Keratinocyte (primary cell): ENCODE data around the gene GAS6. TPM values are rescaled to one million over a fixed set of nuclear protein-coding genes. Genes with fewer than 3 reads are reported as not detected.
A peak's percentile ranks its signal among the peaks of the same experiment; 100 is the strongest.

Experiments used
- DNase-seq: peaks from one replicate; pipeline ENCODE4 v3.0.0-alpha.2; 2011; ENCODE audit warnings: low read depth, missing footprints, low spot score
- FAIRE-seq: peaks from 2 replicates; lab custom pipeline; 2011; peaks lifted over from hg19 to GRCh38; lab: Jason Lieb, UNC
- H2AFZ ChIP-seq: 2 replicates; pipeline ENCODE4 v1.6.0; 2012; ENCODE audit warnings: low read length, control low read depth, inconsistent platforms; ENCODE audit not compliant: control insufficient read depth
- H3K27ac ChIP-seq: 2 replicates; pipeline ENCODE4 v1.5.1; 2011; ENCODE audit warnings: low read length; ENCODE audit not compliant: control insufficient read depth, insufficient read depth
- H3K27me3 ChIP-seq: 3 replicates; pipeline ENCODE4 v1.6.0; 2011; ENCODE audit warnings: low read length; ENCODE audit not compliant: control insufficient read depth, insufficient read depth; ENCODE audit errors: extremely low read depth
- H3K36me3 ChIP-seq, 2 experiments: 2 replicates in 1 of 2; 3 replicates in 1 of 2; pipeline ENCODE4 v1.5.1; 2011; ENCODE audit warnings: low read length in 2 of 2, mild to moderate bottlenecking in 1 of 2; ENCODE audit not compliant: control insufficient read depth in 2 of 2, insufficient read depth in 2 of 2; ENCODE audit errors: extremely low read depth in 1 of 2
- H3K4me1 ChIP-seq: 3 replicates; pipeline ENCODE4 v1.5.1; 2011; ENCODE audit warnings: low read length; ENCODE audit not compliant: control insufficient read depth, insufficient read depth; ENCODE audit errors: extremely low read depth
- H3K4me2 ChIP-seq: 3 replicates; pipeline ENCODE4 v1.6.0; 2011; ENCODE audit warnings: low read depth, low read length; ENCODE audit not compliant: control insufficient read depth, insufficient read depth; ENCODE audit errors: extremely low read depth
- H3K4me3 ChIP-seq, 3 experiments: fragments of 200-600 bp in 1 of 3; sonication (generic) in 1 of 3; 2 replicates in 2 of 3; 3 replicates in 1 of 3; pipeline ENCODE4 v1.5.1; 2011 to 2016; ENCODE audit warnings: low read length in 3 of 3, mild to moderate bottlenecking in 3 of 3, control low read depth in 2 of 3, inconsistent platforms in 1 of 3, low read depth in 1 of 3, mixed read lengths in 1 of 3, mixed run types in 1 of 3, moderate library complexity in 1 of 3; ENCODE audit not compliant: control insufficient read depth in 2 of 3, insufficient read depth in 2 of 3; ENCODE audit errors: extremely low read depth in 1 of 3
- H3K79me2 ChIP-seq: 2 replicates; pipeline ENCODE4 v1.6.0; 2012; ENCODE audit warnings: low read length; ENCODE audit not compliant: control insufficient read depth, insufficient read depth
- H3K9ac ChIP-seq: 3 replicates; pipeline ENCODE4 v1.6.0; 2011; ENCODE audit warnings: low read length; ENCODE audit not compliant: control insufficient read depth, insufficient read depth; ENCODE audit errors: extremely low read depth
- H3K9me1 ChIP-seq: 3 replicates; pipeline ENCODE4 v1.6.0; 2011; ENCODE audit warnings: low read length; ENCODE audit not compliant: control insufficient read depth, insufficient read depth; ENCODE audit errors: extremely low read depth
- H3K9me3 ChIP-seq: 2 replicates; pipeline ENCODE4 v1.5.1; 2012; ENCODE audit warnings: low read depth, low read length; ENCODE audit not compliant: control insufficient read depth
- H4K20me1 ChIP-seq: 3 replicates; pipeline ENCODE4 v1.6.0; 2011; ENCODE audit warnings: low read length; ENCODE audit not compliant: control insufficient read depth, insufficient read depth; ENCODE audit errors: extremely low read depth
- EZH2 ChIP-seq: IDR thresholded peaks from one replicate; pipeline ENCODE4 v1.6.1; 2012; ENCODE audit warnings: inconsistent platforms, mild to moderate bottlenecking, low read length, moderate library complexity
- dilution Hi-C: fragments of 300-500 bp; cut with MboI; formaldehyde crosslinking; loops from one replicate; pipeline ENCODE4 v1.7.0; 2020; ENCODE audit warnings: low sequenced_read_pairs; ENCODE audit not compliant: extremely low pct_ligation_motif_present
- polyA plus RNA-seq, 5 experiments: library from polyadenylated mRNA; depleted of rRNA in 3 of 5; stranded (reverse) in 3 of 5; stranded (forward) in 1 of 5; unstranded in 1 of 5; fragments of >200 nt; gene quantifications; 1 replicate in 1 of 5; 2 replicates in 3 of 5; 3 replicates in 1 of 5; pipeline versions ENCODE4 v1.2.1 to v1.2.3, GENCODE V29; 2011 to 2012; ENCODE audit warnings: missing spikeins in 2 of 5, low read depth in 1 of 5, low replicate concordance in 1 of 5
- TF ChIP-seq, protein P1 (sequence below), 3 experiments: IDR thresholded peaks in 1 of 3; conservative IDR thresholded peaks in 1 of 3; optimal IDR thresholded peaks in 1 of 3; 2 replicates in 2 of 3; 3 replicates in 1 of 3; pipeline versions ENCODE3 to v1.5.1; 2011; ENCODE audit warnings: low read length in 3 of 3, mild to moderate bottlenecking in 3 of 3, moderate library complexity in 2 of 3, control low read depth in 1 of 3, inconsistent platforms in 1 of 3; ENCODE audit not compliant: insufficient read depth in 2 of 3; ENCODE audit errors: extremely low read depth in 1 of 3

Gene GAS6
- polyA plus RNA-seq, 1 donor (not counting 4 experiments of a cell fraction or from before 2014, with no cell fraction given), result 163 TPM

DNA sequence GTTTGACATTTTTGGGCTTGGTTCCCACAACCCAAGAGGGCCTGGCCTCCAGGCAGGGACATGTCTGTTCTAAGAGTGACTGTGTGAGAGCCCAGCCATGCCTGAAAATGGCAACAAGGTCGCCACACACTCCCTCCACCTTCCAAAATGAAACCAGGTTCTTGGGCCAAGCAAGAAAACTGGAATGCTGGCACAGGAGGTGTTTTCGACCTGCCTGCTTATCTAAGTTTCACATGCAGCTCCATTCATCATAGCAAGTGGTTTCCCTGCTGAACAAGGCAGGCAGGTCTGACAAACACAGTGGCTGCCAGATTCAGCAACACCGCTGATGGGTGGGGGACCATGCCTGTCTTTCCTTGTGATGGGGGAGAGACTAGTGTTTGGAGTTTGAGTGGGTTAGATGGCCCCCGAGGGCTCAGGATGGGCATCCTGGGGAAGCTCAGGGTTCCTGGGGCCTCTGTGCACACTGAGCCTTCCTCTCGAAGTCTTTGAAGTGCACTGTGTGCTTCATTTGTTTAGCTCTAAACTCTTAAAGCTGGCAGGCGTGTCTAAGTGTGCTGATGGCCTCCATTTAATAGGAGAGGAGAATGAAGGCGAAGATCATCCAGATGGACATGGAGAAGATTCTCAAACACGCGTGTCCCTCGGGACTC is 17.9 kb upstream of the GAS6 start:
- Histone ChIP-seq H3K9me1 (no peaks in the 10 kb centered on the region), H3K79me2 (no peaks in the 10 kb centered on the region), H3K4me2 (peak overlapping the region; percentile 32), H3K27ac (peak overlapping the region; percentile 26), H2AFZ (peak overlapping the region; percentile 74), H3K4me1 (peaks cover 12% of the 10 kb centered on the region), H3K27me3 (no peaks in the 10 kb centered on the region), H3K4me3 (no peak overlapping the region), H3K36me3 (no peaks in the 10 kb centered on the region), H3K9ac (no peak overlapping the region), H3K9me3 (no peaks in the 10 kb centered on the region), H4K20me1 (no peaks in the 10 kb centered on the region)
- dilution Hi-C loops, result no loop called here
- DNase-seq, result no peak
- FAIRE-seq, result peak; percentile 79
- TF ChIP-seq, protein P1, sequence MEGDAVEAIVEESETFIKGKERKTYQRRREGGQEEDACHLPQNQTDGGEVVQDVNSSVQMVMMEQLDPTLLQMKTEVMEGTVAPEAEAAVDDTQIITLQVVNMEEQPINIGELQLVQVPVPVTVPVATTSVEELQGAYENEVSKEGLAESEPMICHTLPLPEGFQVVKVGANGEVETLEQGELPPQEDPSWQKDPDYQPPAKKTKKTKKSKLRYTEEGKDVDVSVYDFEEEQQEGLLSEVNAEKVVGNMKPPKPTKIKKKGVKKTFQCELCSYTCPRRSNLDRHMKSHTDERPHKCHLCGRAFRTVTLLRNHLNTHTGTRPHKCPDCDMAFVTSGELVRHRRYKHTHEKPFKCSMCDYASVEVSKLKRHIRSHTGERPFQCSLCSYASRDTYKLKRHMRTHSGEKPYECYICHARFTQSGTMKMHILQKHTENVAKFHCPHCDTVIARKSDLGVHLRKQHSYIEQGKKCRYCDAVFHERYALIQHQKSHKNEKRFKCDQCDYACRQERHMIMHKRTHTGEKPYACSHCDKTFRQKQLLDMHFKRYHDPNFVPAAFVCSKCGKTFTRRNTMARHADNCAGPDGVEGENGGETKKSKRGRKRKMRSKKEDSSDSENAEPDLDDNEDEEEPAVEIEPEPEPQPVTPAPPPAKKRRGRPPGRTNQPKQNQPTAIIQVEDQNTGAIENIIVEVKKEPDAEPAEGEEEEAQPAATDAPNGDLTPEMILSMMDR (optimal IDR thresholded peaks at IDR 0.05 in 1 of 3, IDR thresholded peaks at IDR 0.05 in 1 of 3, conservative IDR thresholded peaks at IDR 0.05 in 1 of 3; ENCODE audit: extremely low read depth in 1 of 3, insufficient read depth in 2 of 3, low read length in 3 of 3), result no peak
- no peak for TF ChIP-seq EZH2

DNA sequence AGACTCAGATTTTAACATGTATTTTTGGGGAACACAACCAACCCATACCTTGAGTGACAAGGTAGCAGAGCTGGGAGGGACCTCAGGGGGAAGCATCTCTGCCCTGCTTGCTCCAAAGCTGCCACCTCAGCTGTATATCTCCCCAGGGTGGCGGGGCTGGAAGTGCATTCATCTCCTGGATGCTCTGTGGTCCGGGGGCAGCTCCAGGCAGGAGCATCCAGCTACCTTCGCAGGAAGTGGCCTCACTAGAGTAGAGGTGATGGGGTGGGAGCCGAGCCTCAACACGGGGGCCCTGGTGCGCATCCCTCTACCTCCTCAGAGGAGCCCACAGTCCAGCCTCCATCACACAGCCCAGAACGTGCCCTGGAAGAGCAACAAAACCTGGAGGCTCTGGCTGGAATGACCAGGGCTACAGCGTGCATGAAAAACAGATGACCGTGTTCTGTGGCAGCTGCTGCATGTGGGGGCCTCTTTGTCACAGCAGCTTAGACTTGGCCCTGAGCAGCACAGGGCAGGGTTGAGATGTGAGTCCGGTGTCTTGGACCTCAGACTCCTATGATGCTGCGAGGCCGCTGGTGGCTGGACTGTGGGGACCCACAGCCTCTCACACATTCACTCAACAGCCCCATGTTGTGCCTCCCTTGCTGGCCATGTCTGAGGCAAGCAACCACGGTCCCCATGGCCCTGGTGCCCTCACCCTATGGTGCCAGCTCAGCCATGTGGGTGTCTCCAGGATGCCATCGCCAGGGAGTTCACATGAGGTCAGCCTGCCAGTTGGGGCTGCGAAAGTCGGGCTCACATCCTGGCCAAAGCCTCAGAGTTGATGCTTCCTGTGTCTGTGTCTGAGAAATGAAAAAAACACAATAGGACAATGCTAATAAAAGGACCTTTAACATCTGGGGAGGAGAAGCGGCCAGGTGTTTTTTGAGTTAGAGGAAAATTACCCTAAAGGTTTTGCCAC is 17.1 kb upstream of the GAS6 start:
- dilution Hi-C loops, result no loop called here
- DNase-seq (no peak), FAIRE-seq (no peak)
- H3K4me1 ChIP-seq, result peaks cover 12% of the 10 kb centered on the region
- H4K20me1 ChIP-seq, result no peaks in the 10 kb centered on the region
- no peaks in the 10 kb centered on the region for H3K9me3 ChIP-seq
- no peaks in the 10 kb centered on the region for H3K9me1 ChIP-seq
- TF ChIP-seq, protein P1 (optimal IDR thresholded peaks at IDR 0.05 in 1 of 3, IDR thresholded peaks at IDR 0.05 in 1 of 3, conservative IDR thresholded peaks at IDR 0.05 in 1 of 3; ENCODE audit: extremely low read depth in 1 of 3, insufficient read depth in 2 of 3, low read length in 3 of 3), result no peak
- TF ChIP-seq EZH2, result no peak
- no peak overlapping the region for H3K9ac ChIP-seq
- H3K4me3 ChIP-seq, result no peak overlapping the region
- no peaks in the 10 kb centered on the region for H3K36me3 ChIP-seq
- H3K79me2 ChIP-seq, result no peaks in the 10 kb centered on the region
- no peaks in the 10 kb centered on the region for H3K27me3 ChIP-seq
- H3K4me2 ChIP-seq, result peak overlapping the region; percentile 32
- H2AFZ ChIP-seq, result peak overlapping the region; percentile 74
- no peak overlapping the region for H3K27ac ChIP-seq
